GM21390 (cell line): ENCODE data around the gene DDX10.
"Not testable (repeated sequence)": the region's sequence is repeated elsewhere in the genome, so short reads cannot be mapped to it uniquely, and the experiment has no call there.

Experiments
- ATAC-seq: cut with Tn5 transposase; IDR thresholded peaks from one replicate; pipeline ENCODE4 v1.9.1; 2021; ENCODE audit not compliant: unreplicated experiment

The DDX10 gene

DNA sequence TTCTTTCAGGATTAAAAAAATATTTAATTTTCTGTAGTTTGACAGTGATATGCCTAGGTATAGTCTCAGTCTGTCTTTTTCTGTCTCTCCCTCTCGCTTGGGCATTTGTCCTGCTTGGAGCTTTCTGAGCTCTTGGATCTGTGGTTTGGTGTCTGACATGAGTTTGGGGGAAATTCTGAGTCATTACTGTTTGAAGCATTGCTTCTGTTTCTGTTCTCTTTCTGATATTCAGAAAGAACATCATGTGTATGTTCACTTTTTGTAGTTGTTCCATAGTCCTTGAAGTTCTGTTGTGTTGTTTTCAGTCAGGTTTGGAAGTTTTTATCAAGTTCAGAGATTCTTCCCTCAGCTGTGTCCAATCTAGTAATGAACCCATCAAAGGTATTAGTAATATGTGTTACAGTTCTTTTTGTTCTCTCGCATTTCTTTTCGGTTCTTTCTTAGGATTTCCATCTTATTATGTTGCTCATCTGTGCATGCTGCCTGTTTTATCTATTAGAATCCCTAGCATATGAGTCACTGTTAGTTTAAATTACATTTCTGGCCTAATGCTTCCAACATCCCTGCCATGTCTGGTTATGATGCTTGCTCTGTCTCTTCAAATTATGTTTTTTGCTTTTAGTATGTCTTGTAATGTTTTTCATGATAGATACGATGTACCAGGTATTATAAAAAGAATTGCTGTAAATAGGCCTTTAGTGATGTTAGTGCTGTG lies 48.4 kb downstream of the DDX10 start:
- peak; percentile 70 for ATAC-seq

GRCh38 chr11:108715239-108715638 lies 50.4 kb downstream of the DDX10 start:
- ATAC-seq: no peak

- no peak for ATAC-seq
Measured at GRCh38 chr11:108718466-108718865, 53.6 kb downstream of the DDX10 start.

DNA sequence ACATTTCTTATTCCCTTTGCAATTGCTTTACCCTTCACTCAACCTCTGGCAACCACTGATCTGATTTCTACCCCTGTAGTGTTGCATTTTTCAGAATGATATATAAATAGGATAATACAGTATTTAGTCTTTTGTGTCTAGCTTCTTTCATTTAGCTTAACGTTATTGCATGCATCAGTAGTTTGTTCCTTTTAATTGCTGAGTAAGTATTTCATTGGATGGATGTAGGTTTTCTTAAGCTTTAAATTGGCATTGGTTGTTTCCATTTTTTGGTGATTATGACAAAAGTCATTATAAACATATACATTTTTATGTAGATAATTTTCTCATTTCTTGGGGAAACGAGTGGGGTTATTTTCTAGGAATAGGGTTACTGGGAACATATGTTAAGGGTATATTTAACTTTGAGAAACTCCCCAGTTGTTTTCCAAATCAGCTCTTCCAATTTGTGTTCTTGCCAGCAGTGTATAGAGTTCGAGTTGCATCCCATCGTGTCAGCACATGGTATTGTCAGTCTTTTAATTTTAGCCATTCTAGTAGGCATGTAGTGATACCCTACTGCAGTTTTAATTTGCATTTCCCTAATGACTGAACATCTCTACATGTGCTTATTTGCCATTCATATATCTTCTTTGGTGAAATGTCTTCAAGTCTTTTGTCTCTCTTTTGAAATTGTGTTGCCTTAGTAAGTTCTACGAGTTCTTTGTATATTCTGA lies 60.3 kb downstream of the DDX10 start:
- ATAC-seq: no peak

GRCh38 chr11:108726077-108726800 lies 61.4 kb downstream of the DDX10 start:
- ATAC-seq: no peak

DNA sequence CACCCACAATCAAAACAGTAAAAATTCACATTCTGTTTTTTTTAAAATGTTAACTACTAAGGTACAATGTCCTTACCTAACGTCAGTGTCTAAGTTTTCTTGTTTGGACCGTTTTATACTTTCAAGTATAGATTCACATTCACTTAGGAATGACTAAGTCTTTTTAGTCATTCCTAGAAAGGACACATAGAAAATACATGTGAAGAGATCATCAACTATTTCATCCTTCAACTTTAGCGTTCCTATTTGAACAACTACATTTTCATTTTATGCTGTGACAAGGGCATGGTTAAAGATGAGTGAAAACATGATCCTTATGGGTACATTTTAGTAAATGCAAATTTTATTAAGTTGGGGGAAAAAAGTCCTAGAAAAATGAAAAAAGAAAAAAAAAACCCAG lies 62.8 kb downstream of the DDX10 start:
- ATAC-seq: peak; percentile 46

- no peak for ATAC-seq
Measured at GRCh38 chr11:108729227-108729871, 64.5 kb downstream of the DDX10 start.

DNA sequence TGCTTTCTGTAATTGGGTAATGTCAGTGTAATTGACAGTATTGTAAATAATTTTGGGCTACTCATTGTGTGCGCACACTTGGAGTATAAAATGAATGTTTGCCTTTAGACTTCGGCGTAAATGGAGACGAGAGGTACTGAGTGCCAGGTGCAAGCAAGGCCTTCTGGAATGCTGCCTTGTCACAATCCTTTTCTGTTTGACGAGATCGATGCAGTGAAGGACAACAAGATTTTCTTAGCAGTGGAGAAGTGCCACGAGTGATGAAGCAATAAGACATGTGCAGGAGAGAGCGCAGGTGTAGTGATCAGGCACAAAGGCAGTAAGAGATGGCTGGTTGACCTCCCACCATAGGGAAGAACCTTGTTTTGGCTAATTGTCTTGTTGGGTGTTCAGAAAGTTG lies 67.5 kb downstream of the DDX10 start:
- no peak for ATAC-seq

DNA sequence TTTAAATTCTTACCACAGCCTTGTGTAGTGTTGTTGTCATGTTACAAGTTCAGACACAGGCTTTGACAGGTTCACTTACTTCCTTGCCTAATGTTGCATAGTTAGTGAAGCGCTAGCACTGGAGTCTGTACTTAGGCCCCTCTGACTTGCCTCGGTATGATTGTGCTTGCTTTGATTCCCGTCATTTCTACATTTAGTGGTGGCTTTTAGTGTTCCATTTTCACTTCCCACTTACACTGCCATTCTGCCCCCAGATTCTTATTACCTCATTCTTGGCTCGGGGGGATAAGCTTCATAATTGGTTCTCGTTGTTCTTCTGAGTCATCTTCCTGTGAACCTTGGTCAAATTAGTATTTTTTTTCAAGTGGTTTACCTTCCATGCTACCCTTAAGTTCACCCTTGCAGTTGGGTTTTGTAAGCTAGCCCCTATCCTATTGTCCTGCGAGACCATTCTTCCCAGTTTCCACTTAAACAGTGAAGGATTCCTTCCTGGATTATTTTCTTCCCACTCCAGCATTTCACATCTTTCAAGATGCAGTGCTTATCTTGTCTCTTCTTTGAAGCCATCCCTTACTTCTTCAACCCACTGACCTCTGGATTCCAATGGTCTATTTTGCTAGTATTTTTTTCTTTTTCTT lies 68.7 kb downstream of the DDX10 start:
- ATAC-seq: peak; percentile 93

DNA sequence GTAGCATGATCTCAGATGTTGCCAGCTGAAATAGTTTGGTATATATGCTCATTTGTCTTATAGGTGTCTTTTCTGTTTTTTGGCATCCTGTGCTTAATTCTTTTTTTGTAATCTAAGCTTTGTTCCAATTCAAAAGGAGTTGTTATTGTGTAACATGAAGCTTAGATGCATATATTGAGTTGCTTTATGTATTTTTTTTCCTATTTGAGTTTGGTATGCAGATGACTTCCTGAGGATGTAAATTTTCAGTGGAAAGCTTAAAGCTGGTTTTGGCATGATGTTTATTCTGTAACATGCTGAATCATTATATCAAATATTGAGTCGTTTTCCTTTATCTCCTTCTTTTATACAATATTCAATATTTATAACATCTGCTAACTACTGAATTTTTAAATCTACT lies 69.4 kb downstream of the DDX10 start:
- no peak for ATAC-seq

GRCh38 chr11:108734956-108735559 lies 70.2 kb downstream of the DDX10 start:
- no peak for ATAC-seq

- not testable (repeated sequence) for ATAC-seq
Measured at GRCh38 chr11:108740132-108740531, 75.3 kb downstream of the DDX10 start.

GRCh38 chr11:108743851-108744250 lies 79.0 kb downstream of the DDX10 start:
- no peak for ATAC-seq

DNA sequence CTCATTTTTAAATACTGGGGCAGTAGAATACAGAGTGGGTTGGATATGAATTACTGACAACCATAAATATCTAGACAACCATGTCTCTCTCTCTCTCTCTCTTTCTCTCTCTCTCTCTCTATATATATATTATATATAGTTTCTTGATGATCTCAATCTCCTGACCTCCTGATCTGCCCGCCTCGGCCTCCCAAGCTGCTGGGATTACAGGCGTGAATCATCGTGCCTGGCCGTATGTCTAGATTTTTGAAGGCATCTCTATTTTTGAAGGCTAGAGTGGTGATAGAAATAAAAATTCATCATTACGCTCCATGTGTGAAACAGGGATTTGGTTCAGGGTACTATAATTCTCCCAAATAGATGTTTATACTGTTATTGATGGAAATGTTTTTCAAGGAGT lies 84.1 kb downstream of the DDX10 start:
- ATAC-seq: no peak

- peak; percentile 66 for ATAC-seq
Measured at GRCh38 chr11:108751444-108751843, 86.6 kb downstream of the DDX10 start.

DNA sequence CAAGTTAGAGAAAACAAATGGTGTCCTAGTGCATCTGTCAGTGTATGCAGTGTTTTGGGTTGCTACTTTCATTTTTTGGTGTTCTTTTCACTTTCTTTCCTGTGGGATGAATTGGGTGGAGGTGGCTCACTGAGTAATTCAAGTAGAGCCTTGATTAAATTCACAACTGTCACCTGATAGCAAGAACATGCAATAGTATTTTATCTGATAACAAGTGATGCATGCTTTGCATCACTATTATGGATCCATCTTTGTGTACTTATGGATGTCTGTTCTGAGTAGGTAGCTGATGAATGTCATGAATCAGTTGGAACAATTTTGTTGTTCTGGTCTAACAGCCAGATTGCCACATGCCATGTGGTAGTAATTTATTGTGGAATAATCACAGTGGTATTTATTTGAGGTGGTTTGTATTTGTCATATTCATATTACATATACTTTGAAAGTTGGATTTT lies 87.5 kb downstream of the DDX10 start:
- no peak for ATAC-seq

DNA sequence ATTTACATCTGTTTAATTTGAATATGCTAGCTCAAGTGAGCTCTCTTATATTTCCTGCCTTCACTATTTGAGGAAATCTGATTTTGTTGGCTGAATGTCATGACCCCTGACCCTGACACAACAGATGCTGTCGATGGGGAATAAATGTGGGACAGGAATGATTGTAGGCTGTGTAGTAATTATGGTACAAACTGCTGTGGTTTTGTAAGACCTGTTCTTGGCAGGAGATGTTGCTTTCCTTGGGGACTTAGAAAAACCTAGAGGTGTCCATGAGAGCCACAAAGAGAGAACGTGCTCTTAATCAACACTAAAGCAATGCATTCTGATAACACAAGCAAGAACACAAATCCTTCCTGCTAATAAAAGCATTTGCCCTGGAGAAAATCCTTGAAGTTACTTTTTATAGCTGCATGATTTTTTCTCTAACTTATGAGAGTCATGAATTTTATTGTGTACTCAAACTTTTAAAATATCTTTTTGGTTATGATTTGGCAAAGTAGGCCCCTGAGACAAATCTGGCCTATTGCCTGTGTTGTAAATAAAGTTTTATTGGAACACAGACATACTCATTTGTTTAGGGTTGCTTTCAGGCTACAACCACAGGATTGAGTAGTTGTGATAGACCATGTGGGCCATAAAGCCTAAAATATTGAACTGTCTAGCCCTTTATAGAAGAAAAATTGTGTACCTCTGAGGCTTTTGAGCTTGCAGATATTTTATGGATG lies 90.2 kb downstream of the DDX10 start:
- ATAC-seq: no peak

DNA sequence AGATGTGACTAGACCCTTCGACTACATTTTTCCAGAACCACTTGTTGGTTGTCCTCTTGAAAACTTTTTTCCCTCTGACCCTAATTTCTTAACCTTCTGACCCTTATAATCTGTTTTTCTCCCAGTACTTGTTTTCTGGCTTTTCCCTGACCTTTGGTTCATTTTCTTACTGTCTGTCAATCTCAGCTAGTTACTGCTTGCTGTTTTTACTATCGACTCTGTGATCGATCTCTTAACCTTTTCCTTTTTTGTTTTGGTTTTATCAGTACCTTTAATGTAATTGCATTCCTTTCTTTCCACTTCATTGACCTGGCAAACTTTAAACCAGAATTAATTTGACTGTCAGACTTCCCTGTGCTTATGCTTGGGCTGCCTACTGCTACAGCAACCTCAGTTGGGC lies 92.8 kb downstream of the DDX10 start:
- ATAC-seq: no peak

DNA sequence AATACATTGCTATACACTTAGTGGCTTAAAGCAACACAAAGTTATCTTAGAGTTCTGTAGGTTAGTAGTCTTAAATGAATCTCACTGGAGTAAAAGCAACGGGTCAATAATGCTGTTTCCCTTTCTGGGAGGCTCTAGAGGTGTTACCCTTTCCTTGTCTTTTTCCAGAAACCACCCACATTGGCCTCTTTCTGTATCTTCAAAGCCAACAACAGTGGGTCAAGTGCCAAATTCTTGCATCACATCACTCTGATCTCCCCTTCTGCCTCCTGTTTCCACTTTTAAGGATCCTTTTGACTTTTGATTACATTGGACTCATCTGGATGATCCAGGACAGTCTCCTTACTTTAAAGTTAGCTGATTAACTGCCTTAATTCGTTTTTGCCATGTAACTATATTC lies 93.6 kb downstream of the DDX10 start:
- no peak for ATAC-seq
